GM12874 (cell line): ENCODE measurements around the gene LMBRD1.

ENCODE experiments used
- TF ChIP-seq, protein P1 (sequence below): IDR thresholded peaks from 2 replicates; pipeline ENCODE4 v1.5.1; 2011; ENCODE audit warnings: low read depth, mild to moderate bottlenecking, control low read depth, low read length, moderate library complexity; ENCODE audit not compliant: insufficient read depth

Gene LMBRD1

DNA sequence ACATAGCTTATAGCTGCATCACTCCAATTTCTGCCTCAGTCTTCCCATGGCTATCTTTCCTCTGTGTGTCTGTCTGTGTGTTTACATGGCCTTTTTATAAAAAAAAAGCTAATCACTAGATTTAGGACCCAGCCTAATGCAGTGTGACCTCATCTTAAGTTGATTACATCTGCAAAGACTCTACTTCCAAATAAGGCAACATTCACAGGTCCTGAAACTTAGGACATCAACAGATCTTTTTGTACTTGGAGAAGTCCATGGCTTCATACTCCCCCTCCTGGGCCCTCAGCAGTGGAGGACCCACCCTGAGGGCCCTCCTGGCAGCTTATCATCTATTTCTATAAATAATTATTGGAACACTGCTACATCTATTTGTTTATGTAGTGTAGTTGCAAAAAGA lies 146.1 kb downstream of the LMBRD1 start:
- TF ChIP-seq, protein P1, sequence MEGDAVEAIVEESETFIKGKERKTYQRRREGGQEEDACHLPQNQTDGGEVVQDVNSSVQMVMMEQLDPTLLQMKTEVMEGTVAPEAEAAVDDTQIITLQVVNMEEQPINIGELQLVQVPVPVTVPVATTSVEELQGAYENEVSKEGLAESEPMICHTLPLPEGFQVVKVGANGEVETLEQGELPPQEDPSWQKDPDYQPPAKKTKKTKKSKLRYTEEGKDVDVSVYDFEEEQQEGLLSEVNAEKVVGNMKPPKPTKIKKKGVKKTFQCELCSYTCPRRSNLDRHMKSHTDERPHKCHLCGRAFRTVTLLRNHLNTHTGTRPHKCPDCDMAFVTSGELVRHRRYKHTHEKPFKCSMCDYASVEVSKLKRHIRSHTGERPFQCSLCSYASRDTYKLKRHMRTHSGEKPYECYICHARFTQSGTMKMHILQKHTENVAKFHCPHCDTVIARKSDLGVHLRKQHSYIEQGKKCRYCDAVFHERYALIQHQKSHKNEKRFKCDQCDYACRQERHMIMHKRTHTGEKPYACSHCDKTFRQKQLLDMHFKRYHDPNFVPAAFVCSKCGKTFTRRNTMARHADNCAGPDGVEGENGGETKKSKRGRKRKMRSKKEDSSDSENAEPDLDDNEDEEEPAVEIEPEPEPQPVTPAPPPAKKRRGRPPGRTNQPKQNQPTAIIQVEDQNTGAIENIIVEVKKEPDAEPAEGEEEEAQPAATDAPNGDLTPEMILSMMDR: no peak

- TF ChIP-seq, protein P1: no peak
These were observed 149.1 kb downstream of the LMBRD1 start for GRCh38 chr6:69647726-69648125.

GRCh38 chr6:69643688-69644087 lies 153.1 kb downstream of the LMBRD1 start:
- TF ChIP-seq, protein P1: no peak

GRCh38 chr6:69632932-69633331 lies 163.9 kb downstream of the LMBRD1 start:
- TF ChIP-seq, protein P1: no peak

GRCh38 chr6:69631552-69632346 lies 165.1 kb downstream of the LMBRD1 start:
- TF ChIP-seq, protein P1: no peak

DNA sequence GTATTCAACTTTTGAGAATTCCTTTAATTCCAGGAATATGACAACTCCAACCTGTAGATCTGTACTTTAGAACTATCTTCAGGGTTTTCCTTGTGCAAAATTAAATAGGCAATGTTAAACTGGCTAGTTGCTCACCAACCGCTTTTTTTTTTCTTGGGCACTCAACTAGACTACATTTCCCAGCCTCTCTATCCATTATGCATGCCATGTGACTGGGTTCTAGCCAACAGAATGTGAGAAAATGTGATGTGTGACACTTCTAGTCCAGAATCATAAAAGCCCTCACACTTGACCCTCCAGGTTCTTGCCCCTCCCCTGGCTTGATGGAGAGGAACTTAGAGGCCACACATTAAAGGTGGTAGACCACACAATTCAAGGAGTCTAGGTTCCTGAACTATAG lies 166.0 kb downstream of the LMBRD1 start:
- TF ChIP-seq, protein P1: no peak

- TF ChIP-seq, protein P1: no peak
These were observed 169.2 kb downstream of the LMBRD1 start for GRCh38 chr6:69627625-69628024.
